ENCODE data around the gene PCBP1. TPM values are rescaled to one million over a fixed set of nuclear protein-coding genes. Genes with fewer than 3 reads are reported as not detected.
"Not testable (repeated sequence)": the region's sequence is repeated elsewhere in the genome, so short reads cannot be mapped to it uniquely, and the experiment has no call there.

PCBP1 gene
- total RNA-seq, 1 experiment from 2014 or later: 135 TPM

DNA sequence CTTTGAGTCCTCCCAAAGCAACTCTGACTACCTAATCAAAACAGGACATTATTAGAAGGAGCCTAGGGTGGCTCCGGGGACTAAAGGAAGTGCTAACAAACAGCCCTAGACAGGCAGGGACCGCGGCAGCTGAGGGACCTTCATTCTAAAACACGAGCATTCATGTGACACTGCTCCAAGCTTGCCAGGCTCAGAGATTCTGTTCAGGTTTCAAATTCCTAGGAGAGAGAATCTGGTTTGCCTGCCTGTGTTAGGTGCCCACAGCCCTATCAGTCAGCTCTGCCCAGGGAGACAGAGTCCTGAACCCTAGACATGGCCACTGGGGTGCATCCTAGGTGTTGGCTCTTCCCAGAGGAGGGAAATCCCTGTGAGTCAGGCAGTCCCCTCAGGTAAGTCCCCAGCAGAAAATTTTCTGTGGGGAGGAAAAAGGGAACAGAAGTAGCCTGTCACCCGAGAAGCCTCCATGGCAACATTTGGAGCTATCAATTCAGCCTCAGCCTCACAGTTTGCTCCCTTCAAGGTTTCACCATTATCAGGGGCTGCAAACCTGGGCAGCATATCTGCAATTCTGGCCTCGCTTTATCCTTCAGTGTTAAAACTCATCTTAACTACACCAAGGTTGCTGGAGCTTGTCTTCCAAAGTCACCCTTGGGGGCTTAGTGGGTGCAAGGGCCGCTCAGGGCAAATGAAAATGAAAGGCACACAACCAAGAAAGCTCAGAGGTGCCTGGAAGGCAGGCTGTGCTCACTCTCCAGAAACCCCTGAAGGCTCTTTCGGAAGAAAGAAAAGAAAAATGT is 28.6 kb downstream of the PCBP1 start:
- in situ Hi-C loops (cut with HindIII; ENCODE audit: low pct_unique_long_range_greater_than_20kb, low sequenced_read_pairs): no loop called here
- DNase-seq (ENCODE audit: low read depth): no peak

GRCh38 chr2:70116936-70117552 is 29.8 kb downstream of the PCBP1 start:
- peak; percentile 48 for DNase-seq (ENCODE audit: low read depth)
- in situ Hi-C loops (cut with HindIII; ENCODE audit: low pct_unique_long_range_greater_than_20kb, low sequenced_read_pairs): no loop called here

GRCh38 chr2:70118798-70119454 is 31.6 kb downstream of the PCBP1 start:
- in situ Hi-C loops (cut with HindIII; ENCODE audit: low pct_unique_long_range_greater_than_20kb, low sequenced_read_pairs): no loop called here

GRCh38 chr2:70121627-70122372 is 34.5 kb downstream of the PCBP1 start:
- in situ Hi-C loops (cut with HindIII; ENCODE audit: low pct_unique_long_range_greater_than_20kb, low sequenced_read_pairs): no loop called here
- no peak for DNase-seq (ENCODE audit: low read depth)

More at GRCh38 chr2:70118798-70119454, 31.6 kb downstream of the PCBP1 start:
- no peak for DNase-seq (ENCODE audit: low read depth)

- DNase-seq (ENCODE audit: low read depth): no peak
- in situ Hi-C loops (cut with HindIII; ENCODE audit: low pct_unique_long_range_greater_than_20kb, low sequenced_read_pairs): no loop called here
Observed at GRCh38 chr2:70122470-70122869, 35.2 kb downstream of the PCBP1 start.

DNA sequence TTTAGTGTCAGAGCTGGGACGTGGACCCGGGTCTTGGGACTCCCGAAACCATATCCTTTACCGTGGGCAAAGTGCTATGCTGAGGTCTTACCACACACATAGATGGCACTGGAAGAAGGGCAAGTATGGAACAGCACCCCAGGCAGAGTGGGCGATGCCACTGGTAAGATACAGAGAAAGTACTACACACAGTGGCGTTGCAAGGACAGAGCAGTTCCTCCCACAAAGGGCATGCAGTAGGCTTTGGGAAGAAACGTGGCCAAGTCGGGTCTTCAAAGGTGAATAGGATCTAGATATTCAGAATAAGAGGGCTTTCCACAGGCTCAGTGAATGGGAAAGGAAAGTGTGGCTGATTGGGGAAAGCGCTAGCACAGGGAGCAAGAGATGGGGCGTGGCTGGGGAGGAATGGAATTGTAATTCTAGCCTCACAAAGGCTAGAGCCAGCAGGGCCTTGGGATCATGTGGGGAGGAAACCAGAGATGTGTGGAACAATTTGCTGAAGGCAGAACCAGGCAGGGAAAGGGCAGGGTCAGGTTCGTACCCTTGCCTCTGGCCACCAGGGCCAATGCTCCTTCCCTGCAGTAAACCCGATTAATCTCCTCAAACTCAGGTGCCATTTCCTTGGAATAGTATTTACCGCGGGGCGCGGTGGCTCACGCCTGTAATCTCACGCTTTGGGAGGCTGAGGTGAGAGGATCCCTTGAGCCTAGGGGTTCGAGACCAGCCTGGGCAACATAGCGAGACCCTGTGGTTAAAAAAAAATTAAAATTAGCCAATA is 36.0 kb downstream of the PCBP1 start:
- in situ Hi-C loops (cut with HindIII; ENCODE audit: low pct_unique_long_range_greater_than_20kb, low sequenced_read_pairs): no loop called here
- DNase-seq (ENCODE audit: low read depth): peak; percentile 31

- in situ Hi-C loops (cut with HindIII; ENCODE audit: low pct_unique_long_range_greater_than_20kb, low sequenced_read_pairs): no loop called here
- DNase-seq (ENCODE audit: low read depth): no peak
Observed at GRCh38 chr2:70123829-70124116, 36.5 kb downstream of the PCBP1 start.

GRCh38 chr2:70124983-70125480 is 37.8 kb downstream of the PCBP1 start:
- in situ Hi-C loops (cut with HindIII; ENCODE audit: low pct_unique_long_range_greater_than_20kb, low sequenced_read_pairs): no loop called here
- DNase-seq (ENCODE audit: low read depth): peak; percentile 54

DNA sequence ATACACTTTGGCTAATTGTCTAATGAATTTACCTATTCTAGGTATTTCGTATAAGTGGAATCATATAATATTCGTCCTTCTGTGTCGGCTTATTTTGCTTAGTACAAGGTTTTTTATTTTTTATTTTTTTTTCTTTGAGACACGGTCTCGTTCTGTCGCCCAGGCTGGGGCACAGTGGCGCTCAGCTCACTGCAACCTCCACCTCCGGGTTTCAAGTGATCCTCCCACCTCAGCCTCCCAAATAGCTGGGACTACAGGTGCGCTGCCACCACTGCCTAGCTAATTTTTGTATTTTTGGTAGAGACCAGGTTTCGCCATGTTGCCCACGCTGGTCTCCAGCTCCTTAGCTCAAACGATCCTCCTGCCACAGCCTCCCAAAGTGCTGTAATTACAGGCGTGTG is 38.2 kb downstream of the PCBP1 start:
- in situ Hi-C loops (cut with HindIII; ENCODE audit: low pct_unique_long_range_greater_than_20kb, low sequenced_read_pairs): no loop called here
- DNase-seq (ENCODE audit: low read depth): no peak

- DNase-seq (ENCODE audit: low read depth): no peak
- in situ Hi-C loops (cut with HindIII; ENCODE audit: low pct_unique_long_range_greater_than_20kb, low sequenced_read_pairs): no loop called here
Observed at GRCh38 chr2:70126413-70126812, 39.1 kb downstream of the PCBP1 start.

- in situ Hi-C loops (cut with HindIII; ENCODE audit: low pct_unique_long_range_greater_than_20kb, low sequenced_read_pairs): no loop called here
- DNase-seq (ENCODE audit: low read depth): no peak
Observed at GRCh38 chr2:70128005-70128404, 40.7 kb downstream of the PCBP1 start.

- in situ Hi-C loops (cut with HindIII; ENCODE audit: low pct_unique_long_range_greater_than_20kb, low sequenced_read_pairs); DNase-seq (ENCODE audit: low read depth): not testable (repeated sequence)
Observed at GRCh38 chr2:70131344-70132143, 44.3 kb downstream of the PCBP1 start.

DNA sequence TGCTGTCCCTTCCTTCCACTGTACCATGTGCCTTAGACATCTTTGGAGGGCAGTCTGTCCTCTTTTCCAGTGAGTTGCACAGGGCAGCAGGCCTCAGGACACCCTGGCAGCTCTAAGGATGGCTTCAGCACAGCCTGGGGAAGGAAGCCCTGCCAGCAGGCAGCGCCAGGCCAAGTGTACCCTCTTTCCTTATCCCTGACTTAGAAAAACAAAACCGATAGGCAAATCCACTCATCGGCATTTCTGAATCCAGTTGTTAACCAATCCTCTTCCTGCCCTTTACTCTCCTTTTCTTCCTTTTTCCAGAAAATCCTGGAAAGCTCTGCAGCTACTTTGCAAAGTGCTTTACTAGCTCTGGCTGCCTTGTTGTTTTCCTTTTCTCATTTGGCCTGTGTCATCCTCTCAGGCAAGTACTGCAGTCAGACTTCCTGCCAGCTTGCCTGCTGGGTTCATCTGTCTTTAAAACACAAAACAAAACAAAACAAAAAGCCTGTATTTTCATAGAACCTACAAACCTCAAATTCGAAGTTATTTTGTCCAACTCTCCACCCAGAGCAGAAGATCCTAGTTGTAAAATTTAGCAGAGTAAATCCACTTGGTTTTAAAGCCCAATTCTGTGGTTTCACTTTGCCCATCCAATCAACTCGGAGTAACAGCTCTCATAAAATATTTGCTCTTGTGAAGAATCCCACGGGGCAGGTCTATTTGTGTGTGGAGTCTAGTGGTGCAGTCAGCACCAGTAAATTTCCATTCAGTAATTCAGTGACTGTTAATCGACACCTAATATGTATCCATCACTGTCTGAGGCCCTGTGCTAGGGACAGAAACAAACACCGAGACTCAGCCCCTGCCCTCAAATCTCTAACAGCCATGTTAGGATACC is 45.2 kb downstream of the PCBP1 start:
- in situ Hi-C loops (cut with HindIII; ENCODE audit: low pct_unique_long_range_greater_than_20kb, low sequenced_read_pairs): no loop called here
- peak; percentile 67 for DNase-seq (ENCODE audit: low read depth)

- no peak for DNase-seq (ENCODE audit: low read depth)
- in situ Hi-C loops (cut with HindIII; ENCODE audit: low pct_unique_long_range_greater_than_20kb, low sequenced_read_pairs): no loop called here
Observed at GRCh38 chr2:70133127-70133452, 45.8 kb downstream of the PCBP1 start.

- in situ Hi-C loops (cut with HindIII; ENCODE audit: low pct_unique_long_range_greater_than_20kb, low sequenced_read_pairs): no loop called here
- DNase-seq (ENCODE audit: low read depth): no peak
Observed at GRCh38 chr2:70133491-70134322, 46.4 kb downstream of the PCBP1 start.

All from Caki2 (cell line).